Measurements from ENCODE around the gene TWSG1. TPM values are rescaled to one million over a fixed set of nuclear protein-coding genes. Genes with fewer than 3 reads are reported as not detected.

The TWSG1 gene
- total and polyA plus RNA-seq, 4 donors = 11.8 to 55.8 (median 21.6) TPM

DNA sequence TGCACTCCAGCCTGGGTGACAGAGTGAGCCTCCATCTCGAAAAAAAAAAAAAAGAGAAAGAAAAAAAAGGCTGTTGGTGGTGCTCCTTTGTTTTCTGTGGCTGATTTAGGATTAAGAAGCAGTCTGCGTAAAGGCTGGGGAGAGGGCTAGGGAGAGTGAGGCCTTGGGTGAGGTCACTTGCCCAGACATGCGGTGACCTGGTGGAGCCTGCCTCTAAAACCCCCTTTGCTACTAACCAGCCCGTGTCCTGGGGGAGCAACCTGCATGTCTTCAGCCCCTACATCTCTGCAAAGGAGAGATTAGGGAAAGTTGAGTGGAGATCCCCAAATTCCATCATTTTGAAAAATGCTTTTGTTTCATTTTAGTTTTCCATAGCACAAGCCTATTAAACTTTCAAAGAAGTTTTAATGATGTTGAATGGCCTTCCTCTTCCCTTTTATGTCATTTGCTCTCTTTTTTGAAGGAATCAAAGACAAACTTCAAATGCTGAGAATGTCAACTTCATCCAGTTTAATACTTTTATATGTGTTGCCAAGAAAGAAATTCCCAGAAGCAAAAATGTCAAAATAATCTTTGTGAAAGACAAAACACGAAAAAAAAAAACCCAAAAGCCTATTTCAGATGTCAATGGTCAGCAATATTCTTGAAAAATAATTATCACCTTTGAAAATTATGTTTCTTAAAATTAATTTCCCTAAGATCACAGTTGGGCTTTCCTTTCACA lies 101.8 kb downstream of the TWSG1 start:
- DNase-seq = peak in 1 of 3 donors; percentile 74
- TF ChIP-seq, protein P1, sequence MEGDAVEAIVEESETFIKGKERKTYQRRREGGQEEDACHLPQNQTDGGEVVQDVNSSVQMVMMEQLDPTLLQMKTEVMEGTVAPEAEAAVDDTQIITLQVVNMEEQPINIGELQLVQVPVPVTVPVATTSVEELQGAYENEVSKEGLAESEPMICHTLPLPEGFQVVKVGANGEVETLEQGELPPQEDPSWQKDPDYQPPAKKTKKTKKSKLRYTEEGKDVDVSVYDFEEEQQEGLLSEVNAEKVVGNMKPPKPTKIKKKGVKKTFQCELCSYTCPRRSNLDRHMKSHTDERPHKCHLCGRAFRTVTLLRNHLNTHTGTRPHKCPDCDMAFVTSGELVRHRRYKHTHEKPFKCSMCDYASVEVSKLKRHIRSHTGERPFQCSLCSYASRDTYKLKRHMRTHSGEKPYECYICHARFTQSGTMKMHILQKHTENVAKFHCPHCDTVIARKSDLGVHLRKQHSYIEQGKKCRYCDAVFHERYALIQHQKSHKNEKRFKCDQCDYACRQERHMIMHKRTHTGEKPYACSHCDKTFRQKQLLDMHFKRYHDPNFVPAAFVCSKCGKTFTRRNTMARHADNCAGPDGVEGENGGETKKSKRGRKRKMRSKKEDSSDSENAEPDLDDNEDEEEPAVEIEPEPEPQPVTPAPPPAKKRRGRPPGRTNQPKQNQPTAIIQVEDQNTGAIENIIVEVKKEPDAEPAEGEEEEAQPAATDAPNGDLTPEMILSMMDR (IDR thresholded peaks at IDR 0.05; ENCODE audit: control extremely low read depth, extremely low read depth) = no peak
- Histone ChIP-seq H3K36me3 (ENCODE audit: control insufficient read depth in 4 of 4, insufficient read depth in 4 of 4, low read length in 4 of 4) (no peaks in the 10 kb centered on the region), H3K9ac (ENCODE audit: insufficient read depth in 1 of 2, low read length in 2 of 2) (no peak overlapping the region), H3K27me3 (ENCODE audit: control insufficient read depth in 3 of 3, insufficient read depth in 3 of 3, low read length in 2 of 3) (no peaks in the 10 kb centered on the region), H3K4me1 (ENCODE audit: control insufficient read depth in 5 of 5, insufficient read depth in 5 of 5, low read length in 5 of 5) (peaks cover 0 to 33% (median 7%) of the 10 kb centered on the region in 5 donors), H3K9me3 (ENCODE audit: control insufficient read depth in 4 of 4, insufficient read depth in 3 of 4, low read length in 3 of 4) (no peaks in the 10 kb centered on the region), H3K27ac (ENCODE audit: low read depth in 1 of 2, low read length in 1 of 2) (no peak overlapping the region), H3K4me3 (no peak overlapping the region)
- 76 to 92% methylated on average over 5 of the region's 5 CpGs for WGBS, 2 donors
- no peak for ATAC-seq (ENCODE audit: insufficient read depth, low FRiP score)

GRCh38 chr18:9437021-9437437 lies 102.5 kb downstream of the TWSG1 start:
- H3K4me1 ChIP-seq (ENCODE audit: control insufficient read depth in 5 of 5, insufficient read depth in 5 of 5, low read length in 5 of 5) = peaks cover 0 to 33% (median 7%) of the 10 kb centered on the region in 5 donors
- no peaks in the 10 kb centered on the region for H3K27me3 ChIP-seq (ENCODE audit: control insufficient read depth in 3 of 3, insufficient read depth in 3 of 3, low read length in 2 of 3)
- H3K4me3 ChIP-seq = no peak overlapping the region
- TF ChIP-seq, protein P1 (IDR thresholded peaks at IDR 0.05; ENCODE audit: control extremely low read depth, extremely low read depth) = no peak
- no peaks in the 10 kb centered on the region for H3K36me3 ChIP-seq (ENCODE audit: control insufficient read depth in 4 of 4, insufficient read depth in 4 of 4, low read length in 4 of 4)
- peak; percentile 71 to 92 (median 89) for DNase-seq
- H3K9ac ChIP-seq (ENCODE audit: insufficient read depth in 1 of 2, low read length in 2 of 2) = no peak overlapping the region
- ATAC-seq (ENCODE audit: insufficient read depth, low FRiP score) = no peak
- H3K27ac ChIP-seq (ENCODE audit: low read depth in 1 of 2, low read length in 1 of 2) = no peak overlapping the region
- 53 to 61% methylated on average over 5 of the region's 5 CpGs for WGBS, 2 donors
- no peaks in the 10 kb centered on the region for H3K9me3 ChIP-seq (ENCODE audit: control insufficient read depth in 4 of 4, insufficient read depth in 3 of 4, low read length in 3 of 4)

GRCh38 chr18:9437672-9438071 lies 103.1 kb downstream of the TWSG1 start:
- Histone ChIP-seq H3K4me3 (no peak overlapping the region), H3K36me3 (ENCODE audit: control insufficient read depth in 4 of 4, insufficient read depth in 4 of 4, low read length in 4 of 4) (no peaks in the 10 kb centered on the region), H3K9me3 (ENCODE audit: control insufficient read depth in 4 of 4, insufficient read depth in 3 of 4, low read length in 3 of 4) (no peaks in the 10 kb centered on the region), H3K27ac (ENCODE audit: low read depth in 1 of 2, low read length in 1 of 2) (no peak overlapping the region), H3K4me1 (ENCODE audit: control insufficient read depth in 5 of 5, insufficient read depth in 5 of 5, low read length in 5 of 5) (peaks cover 0 to 33% (median 7%) of the 10 kb centered on the region in 5 donors), H3K27me3 (ENCODE audit: control insufficient read depth in 3 of 3, insufficient read depth in 3 of 3, low read length in 2 of 3) (no peaks in the 10 kb centered on the region), H3K9ac (ENCODE audit: insufficient read depth in 1 of 2, low read length in 2 of 2) (no peak overlapping the region)
- no peak for DNase-seq
- TF ChIP-seq, protein P1 (IDR thresholded peaks at IDR 0.05; ENCODE audit: control extremely low read depth, extremely low read depth) = no peak
- WGBS, 2 donors = 95 to 97% methylated on average over 4 of the region's 4 CpGs
- ATAC-seq (ENCODE audit: insufficient read depth, low FRiP score) = no peak

Measured in lung (tissue), 12 donors.